Mesendoderm (in vitro differentiated cells): Measurements from ENCODE around the gene RNASEH2C.
"Not testable (repeated sequence)": the region's sequence is repeated elsewhere in the genome, so short reads cannot be mapped to it uniquely, and the experiment has no call there.

Source experiments
- DNase-seq: peaks from one replicate; pipeline ENCODE4 v3.0.0; 2013
- H2AK5ac ChIP-seq: 2 replicates; pipeline ENCODE4 v1.6.1; 2013; ENCODE audit warnings: low read length, inconsistent platforms
- H2BK120ac ChIP-seq: 2 replicates; pipeline ENCODE4 v1.6.1; 2013; ENCODE audit warnings: low read depth, mild to moderate bottlenecking, low read length, moderate library complexity, mixed read lengths
- H2BK15ac ChIP-seq: replicated peaks from 2 replicates; pipeline ENCODE4 v1.6.1; 2013; ENCODE audit warnings: low read depth, mild to moderate bottlenecking, moderate library complexity
- H2BK5ac ChIP-seq: 2 replicates; pipeline ENCODE4 v1.6.1; 2013; ENCODE audit warnings: low read length, inconsistent platforms
- H3K18ac ChIP-seq: 2 replicates; pipeline ENCODE4 v1.6.1; 2013; ENCODE audit warnings: mild to moderate bottlenecking, low read length, mixed read lengths
- H3K23ac ChIP-seq: one replicate; pipeline ENCODE4 v1.6.1; 2013; ENCODE audit warnings: low read length
- H3K27ac ChIP-seq: 2 replicates; pipeline ENCODE4 v1.5.1; 2013; ENCODE audit warnings: low read depth, mild to moderate bottlenecking, inconsistent platforms, low read length, moderate library complexity
- H3K27me3 ChIP-seq: 2 replicates; pipeline ENCODE4 v1.6.1; 2013; ENCODE audit warnings: low read length, control low read depth, mild to moderate bottlenecking, inconsistent platforms; ENCODE audit not compliant: insufficient read depth, poor library complexity
- H3K36me3 ChIP-seq: 2 replicates; pipeline ENCODE4 v1.6.1; 2013; ENCODE audit warnings: low read length, inconsistent platforms; ENCODE audit not compliant: control insufficient read depth, insufficient read depth
- H3K4ac ChIP-seq: one replicate; pipeline ENCODE4 v1.6.1; 2013; ENCODE audit warnings: low read depth, mild to moderate bottlenecking, low read length, moderate library complexity
- H3K4me1 ChIP-seq: 2 replicates; pipeline ENCODE4 v1.6.1; 2013; ENCODE audit warnings: low read depth, low read length, inconsistent platforms; ENCODE audit not compliant: control insufficient read depth
- H3K4me2 ChIP-seq: 2 replicates; pipeline ENCODE4 v1.6.1; 2013; ENCODE audit warnings: low read length
- H3K4me3 ChIP-seq: 2 replicates; pipeline ENCODE4 v1.5.1; 2013; ENCODE audit warnings: mild to moderate bottlenecking, low read length
- H3K56ac ChIP-seq: one replicate; pipeline ENCODE4 v1.6.1; 2013; ENCODE audit warnings: low read length
- H3K79me1 ChIP-seq: 2 replicates; pipeline ENCODE4 v1.6.1; 2013; ENCODE audit warnings: low read length, inconsistent platforms
- H3K79me2 ChIP-seq: 2 replicates; pipeline ENCODE4 v1.6.1; 2013; ENCODE audit warnings: mild to moderate bottlenecking, low read length; ENCODE audit not compliant: control insufficient read depth, insufficient read depth
- H3K9ac ChIP-seq: 2 replicates; pipeline ENCODE4 v1.6.1; 2013; ENCODE audit warnings: low read length, inconsistent platforms
- H4K5ac ChIP-seq: one replicate; pipeline ENCODE4 v1.6.1; 2013; ENCODE audit warnings: low read length
- H4K8ac ChIP-seq: one replicate; pipeline ENCODE4 v1.6.1; 2013; ENCODE audit warnings: low read depth, mild to moderate bottlenecking, control low read depth, low read length, moderate library complexity
- WGBS: extraction: QIAGEN DNeasy Blood & Tissue Kit; methylation state at CpG from one replicate; pipeline ENCODE4 v1.1.7; 2013; ENCODE audit warnings: low lambda C conversion rate, missing lambda C conversion rate; ENCODE audit not compliant: insufficient coverage; ENCODE audit errors: extremely low coverage; 5-methylcytosine and 5-hydroxymethylcytosine counted together

RNASEH2C gene

DNA sequence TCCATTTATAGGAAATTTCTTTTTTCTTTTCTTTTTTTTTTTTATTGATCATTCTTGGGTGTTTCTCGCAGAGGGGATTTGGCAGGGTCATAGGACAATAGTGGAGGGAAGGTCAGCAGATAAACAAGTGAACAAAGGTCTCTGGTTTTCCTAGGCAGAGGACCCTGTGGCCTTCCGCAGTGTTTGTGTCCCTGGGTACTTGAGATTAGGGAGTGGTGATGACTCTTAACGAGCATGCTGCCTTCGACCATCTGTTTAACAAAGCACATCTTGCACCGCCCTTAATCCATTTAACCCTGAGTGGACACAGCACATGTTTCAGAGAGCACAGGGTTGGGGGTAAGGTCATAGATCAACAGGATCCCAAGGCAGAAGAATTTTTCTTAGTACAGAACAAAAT is 41.6 kb upstream of the RNASEH2C start:
- not testable (repeated sequence) for H4K8ac ChIP-seq, DNase-seq, H3K79me2 ChIP-seq, H3K4me1 ChIP-seq, H3K4me3 ChIP-seq, H2BK15ac ChIP-seq, H3K9ac ChIP-seq, H2BK5ac ChIP-seq, H3K4me2 ChIP-seq, H3K27me3 ChIP-seq, H3K18ac ChIP-seq, H2AK5ac ChIP-seq, H3K56ac ChIP-seq, H3K79me1 ChIP-seq, H2BK120ac ChIP-seq, H4K5ac ChIP-seq, H3K27ac ChIP-seq, H3K4ac ChIP-seq, H3K36me3 ChIP-seq, H3K23ac ChIP-seq
- no CpG with 5 or more reads among the region's 5 CpGs for WGBS

DNA sequence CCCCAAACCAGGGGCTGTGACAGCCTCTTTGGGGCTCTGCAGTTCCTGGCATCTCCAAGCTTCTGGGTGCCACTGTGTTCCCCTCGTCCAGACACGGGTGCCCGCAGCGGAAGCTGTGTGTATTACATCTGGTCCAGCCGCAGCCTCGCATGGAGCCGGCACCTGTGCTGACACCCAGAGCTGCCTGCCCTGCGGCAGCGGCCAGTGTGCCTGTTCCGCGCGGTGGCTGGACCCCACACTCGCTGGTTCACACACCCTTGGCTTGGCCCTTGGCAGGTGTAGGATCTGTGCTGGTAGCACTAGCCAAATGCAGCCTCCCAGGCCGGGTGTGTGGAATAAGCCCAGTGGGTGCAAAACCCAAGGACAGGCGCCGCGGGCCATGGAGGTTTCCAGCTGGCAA is 24.5 kb upstream of the RNASEH2C start:
- WGBS: no CpG with 5 or more reads among the region's 17 CpGs

DNA sequence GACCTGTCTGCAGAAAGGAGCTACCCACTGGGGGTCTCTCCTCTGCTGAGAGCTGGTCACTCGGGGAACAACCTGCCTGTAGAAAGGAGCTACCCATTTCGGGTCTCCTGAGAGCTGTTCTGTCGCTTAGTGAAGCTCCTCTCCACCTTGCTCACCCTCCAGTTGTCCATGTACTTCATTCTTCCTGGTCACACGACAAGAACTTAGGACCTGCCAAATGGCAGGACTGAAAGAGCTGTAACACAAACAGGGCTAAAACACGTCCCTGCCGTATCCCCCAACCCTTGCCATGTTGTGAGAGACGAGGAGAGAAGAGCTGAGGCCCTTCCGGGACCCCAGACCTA is 24.1 kb upstream of the RNASEH2C start:
- no peak overlapping the region for H2BK120ac ChIP-seq
- no peak overlapping the region for H3K4ac ChIP-seq
- no peak overlapping the region for H3K56ac ChIP-seq
- H2BK5ac ChIP-seq: no peak overlapping the region
- H4K5ac ChIP-seq: no peak overlapping the region
- H3K36me3 ChIP-seq: no peaks in the 10 kb centered on the region
- H2BK15ac ChIP-seq: no peak overlapping the region
- DNase-seq: no peak
- H3K4me2 ChIP-seq: no peak overlapping the region
- whole genome bisulfite sequencing: no CpG with 5 or more reads among the region's 8 CpGs
- no peak overlapping the region for H3K9ac ChIP-seq
- H3K4me1 ChIP-seq: no peaks in the 10 kb centered on the region
- H3K23ac ChIP-seq: no peak overlapping the region
- no peaks in the 10 kb centered on the region for H3K79me1 ChIP-seq
- H3K27me3 ChIP-seq: no peaks in the 10 kb centered on the region
- H3K79me2 ChIP-seq: no peaks in the 10 kb centered on the region
- H3K18ac ChIP-seq: no peak overlapping the region
- H4K8ac ChIP-seq: no peak overlapping the region
- H3K27ac ChIP-seq: no peak overlapping the region
- H2AK5ac ChIP-seq: no peak overlapping the region
- H3K4me3 ChIP-seq: no peak overlapping the region

More for the DNA sequence above, 24.5 kb upstream of the RNASEH2C start:
- H3K9ac ChIP-seq: no peak overlapping the region
- no peak overlapping the region for H4K8ac ChIP-seq
- no peak overlapping the region for H2AK5ac ChIP-seq
- H3K23ac ChIP-seq: no peak overlapping the region
- no peak overlapping the region for H3K4me3 ChIP-seq
- no peaks in the 10 kb centered on the region for H3K79me2 ChIP-seq
- H3K4ac ChIP-seq: no peak overlapping the region
- no peaks in the 10 kb centered on the region for H3K79me1 ChIP-seq
- no peak overlapping the region for H3K4me2 ChIP-seq
- DNase-seq: no peak
- no peaks in the 10 kb centered on the region for H3K4me1 ChIP-seq
- no peak overlapping the region for H2BK120ac ChIP-seq
- H4K5ac ChIP-seq: no peak overlapping the region
- H3K27me3 ChIP-seq: no peaks in the 10 kb centered on the region
- no peak overlapping the region for H3K56ac ChIP-seq
- H2BK15ac ChIP-seq: no peak overlapping the region
- no peaks in the 10 kb centered on the region for H3K36me3 ChIP-seq
- H2BK5ac ChIP-seq: no peak overlapping the region
- H3K27ac ChIP-seq: no peak overlapping the region
- no peak overlapping the region for H3K18ac ChIP-seq

- no peaks in the 10 kb centered on the region for H3K27me3 ChIP-seq
- no peak overlapping the region for H3K56ac ChIP-seq
- H3K27ac ChIP-seq: no peak overlapping the region
- H3K9ac ChIP-seq: no peak overlapping the region
- no CpG with 5 or more reads among the region's 18 CpGs for WGBS
- H2BK120ac ChIP-seq: no peak overlapping the region
- H3K79me1 ChIP-seq: no peaks in the 10 kb centered on the region
- no peak overlapping the region for H4K5ac ChIP-seq
- H3K4me3 ChIP-seq: no peak overlapping the region
- H3K79me2 ChIP-seq: no peaks in the 10 kb centered on the region
- H4K8ac ChIP-seq: no peak overlapping the region
- no peak overlapping the region for H3K4ac ChIP-seq
- no peaks in the 10 kb centered on the region for H3K36me3 ChIP-seq
- H2BK5ac ChIP-seq: no peak overlapping the region
- H3K18ac ChIP-seq: no peak overlapping the region
- H2AK5ac ChIP-seq: no peak overlapping the region
- H3K23ac ChIP-seq: no peak overlapping the region
- peak; percentile 44 for DNase-seq
- no peaks in the 10 kb centered on the region for H3K4me1 ChIP-seq
- H3K4me2 ChIP-seq: no peak overlapping the region
- H2BK15ac ChIP-seq: no peak overlapping the region
These were observed 23.6 kb upstream of the RNASEH2C start for GRCh38 chr11:65744026-65744698.

GRCh38 chr11:65743681-65744025 is 23.1 kb upstream of the RNASEH2C start:
- Histone ChIP-seq H3K4me2 (no peak overlapping the region), H2BK15ac (no peak overlapping the region), H2AK5ac (no peak overlapping the region), H2BK120ac (no peak overlapping the region), H3K23ac (no peak overlapping the region), H3K18ac (no peak overlapping the region), H3K79me1 (no peaks in the 10 kb centered on the region), H2BK5ac (no peak overlapping the region), H4K8ac (no peak overlapping the region), H3K56ac (no peak overlapping the region), H4K5ac (no peak overlapping the region), H3K4me1 (no peaks in the 10 kb centered on the region), H3K9ac (no peak overlapping the region), H3K79me2 (no peaks in the 10 kb centered on the region), H3K36me3 (no peaks in the 10 kb centered on the region), H3K27ac (no peak overlapping the region), H3K4ac (no peak overlapping the region), H3K4me3 (no peak overlapping the region), H3K27me3 (no peaks in the 10 kb centered on the region)
- DNase-seq: no peak
- WGBS: no CpG with 5 or more reads among the region's 10 CpGs

DNA sequence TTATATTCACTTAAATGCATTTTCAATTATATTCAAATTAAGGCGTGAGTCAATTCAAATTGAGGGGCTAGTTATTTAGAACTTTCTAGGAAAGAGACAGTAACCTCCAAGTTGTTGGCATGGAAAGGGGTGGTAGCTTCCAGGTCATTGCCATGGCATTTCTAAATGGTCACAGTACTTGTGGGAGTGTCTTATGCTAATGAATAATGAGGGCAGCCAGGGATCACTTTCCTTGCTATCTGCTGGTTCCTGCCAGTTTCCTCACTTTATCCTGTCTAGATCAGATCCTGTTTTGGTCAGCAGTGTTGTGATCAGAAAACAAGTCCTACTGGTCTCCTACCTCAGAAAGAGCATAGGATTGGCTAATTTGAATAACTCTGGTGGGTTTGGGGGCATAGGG is 21.8 kb upstream of the RNASEH2C start:
- Histone ChIP-seq H2AK5ac (no peak overlapping the region), H3K4me2 (no peak overlapping the region), H3K79me1 (no peaks in the 10 kb centered on the region), H2BK15ac (no peak overlapping the region), H3K23ac (no peak overlapping the region), H2BK5ac (no peak overlapping the region), H4K8ac (no peak overlapping the region), H3K4me3 (no peak overlapping the region), H3K4ac (no peak overlapping the region), H3K27me3 (no peaks in the 10 kb centered on the region), H3K27ac (no peak overlapping the region), H3K9ac (no peak overlapping the region), H3K56ac (no peak overlapping the region), H3K79me2 (no peaks in the 10 kb centered on the region), H4K5ac (no peak overlapping the region), H3K4me1 (no peaks in the 10 kb centered on the region), H2BK120ac (no peak overlapping the region), H3K18ac (no peak overlapping the region), H3K36me3 (no peaks in the 10 kb centered on the region)
- no CpG with 5 or more reads among the region's 1 CpG for WGBS
- peak; percentile 6 for DNase-seq
